Osteocyte (in vitro differentiated cells): ENCODE results near the gene RCOR1. TPM values are rescaled to one million over a fixed set of nuclear protein-coding genes. Genes with fewer than 3 reads are reported as not detected.

Source experiments
- DNase-seq: peaks from one replicate; pipeline ENCODE4 v3.0.0; 2021; ENCODE audit warnings: mixed read lengths; ENCODE audit not compliant: unreplicated experiment; ENCODE audit errors: extremely low spot score
- H3K27ac Mint-ChIP-seq: one replicate; pipeline ENCODE4 v1.8.0; 2021; ENCODE audit warnings: mild to moderate bottlenecking, mixed read lengths; ENCODE audit not compliant: unreplicated experiment
- H3K27me3 Mint-ChIP-seq: one replicate; pipeline ENCODE4 v1.8.0; 2021; ENCODE audit warnings: mixed read lengths; ENCODE audit not compliant: unreplicated experiment
- H3K36me3 Mint-ChIP-seq: one replicate; pipeline ENCODE4 v1.8.0; 2021; ENCODE audit warnings: mixed read lengths; ENCODE audit not compliant: unreplicated experiment
- H3K4me1 Mint-ChIP-seq: one replicate; pipeline ENCODE4 v1.8.0; 2021; ENCODE audit warnings: mixed read lengths; ENCODE audit not compliant: unreplicated experiment
- H3K4me3 Mint-ChIP-seq: one replicate; pipeline ENCODE4 v1.8.0; 2021; ENCODE audit warnings: mild to moderate bottlenecking, moderate library complexity, mixed read lengths; ENCODE audit not compliant: unreplicated experiment
- H3K9me3 Mint-ChIP-seq: one replicate; pipeline ENCODE4 v1.8.0; 2021; ENCODE audit warnings: mixed read lengths; ENCODE audit not compliant: unreplicated experiment
- CTCF ChIP-seq: fragments of 200-600 bp; sonication (generic); IDR thresholded peaks from 2 replicates; pipeline ENCODE4 v1.5.0; 2021; ENCODE audit warnings: antibody characterized with exemption, mild to moderate bottlenecking, moderate library complexity
- long read RNA-seq: library from polyadenylated mRNA; unstranded; transcript quantifications from one replicate; pipeline ENCODE4 v2.0.0, GENCODE V29; 2021
- total RNA-seq: library from RNA; stranded (reverse); gene quantifications from 2 replicates; pipeline ENCODE4 v1.2.1, GENCODE V29; 2021

The RCOR1 gene
- total RNA-seq = 23.6 and 27.4 TPM in 2 replicates
- long read RNA-seq, full-length matches to known transcripts = 1 of 13 reads
- long read RNA-seq, partial matches to known transcripts = 1 of 13 reads
- long read RNA-seq, other reads (novel, unspliced or antisense) = 11 of 13 reads

DNA sequence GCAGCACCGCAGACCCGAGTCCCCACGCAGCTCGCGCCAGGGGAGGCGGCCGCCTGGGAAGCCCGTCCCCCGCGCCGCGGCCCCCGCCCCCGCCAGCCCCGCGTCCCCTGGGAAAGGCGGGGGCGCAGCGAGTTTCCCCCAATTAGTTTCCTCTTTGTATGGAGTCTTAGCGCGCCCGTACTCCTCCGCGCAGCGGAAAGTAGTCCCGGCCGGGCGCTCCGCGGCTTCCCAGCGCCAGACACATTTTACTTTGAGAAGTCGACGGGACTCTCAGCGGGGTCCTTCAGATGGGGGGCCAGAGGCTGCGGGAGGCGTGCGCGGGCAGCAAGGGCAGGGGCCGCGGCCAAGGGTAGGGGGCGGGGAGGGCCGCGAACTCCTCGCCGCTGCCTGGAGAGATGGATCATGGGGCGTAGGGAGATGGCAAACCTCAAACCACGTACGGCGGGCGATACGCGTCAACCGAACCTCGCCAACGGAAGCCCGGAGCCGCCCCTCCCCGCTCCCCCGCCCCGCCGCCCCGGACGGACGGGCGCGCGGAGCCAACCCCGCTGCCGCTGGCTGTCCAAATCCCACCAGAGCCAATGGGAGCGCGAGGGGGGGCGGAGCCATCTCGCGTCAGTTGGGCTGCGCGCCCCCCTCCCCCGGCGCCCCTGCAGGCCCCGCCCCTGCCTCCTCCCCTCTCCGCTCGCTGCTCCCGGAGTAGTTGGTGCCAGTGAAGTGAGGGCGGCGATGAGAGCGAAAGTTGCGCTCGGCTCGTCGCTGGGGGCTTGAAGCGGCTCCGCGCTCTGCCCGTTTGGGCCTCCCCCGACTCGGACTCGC is at the start of gene RCOR1:
TSS of gene RCOR1 (plus strand) at position 706 of the 819 bp plus-strand sequence. CDS start 238 bp downstream, outside the sequence.
- H3K27ac Mint-ChIP-seq = peak within 1 kb of the TSS; percentile 97
- no peaks in the 10 kb centered on the region for H3K27me3 Mint-ChIP-seq
- no peak for TF ChIP-seq CTCF
- H3K9me3 Mint-ChIP-seq = no peaks in the 10 kb centered on the region
- no peaks in the 10 kb centered on the region for H3K36me3 Mint-ChIP-seq
- DNase-seq = peak; percentile 99
- H3K4me3 Mint-ChIP-seq = peak within 1 kb of the TSS; percentile 93
- peaks cover 39% of the 10 kb centered on the region for H3K4me1 Mint-ChIP-seq

GRCh38 chr14:102544046-102544746 is 48.3 kb upstream of the RCOR1 start:
- Mint-ChIP-seq H3K4me1 (peaks cover 17% of the 10 kb centered on the region), H3K27me3 (peaks cover 14% of the 10 kb centered on the region), H3K9me3 (peaks cover 5% of the 10 kb centered on the region), H3K27ac (peak overlapping the region; percentile 54), H3K36me3 (no peaks in the 10 kb centered on the region), H3K4me3 (no peak overlapping the region)
- TF ChIP-seq CTCF = no peak
- no peak for DNase-seq

- TF ChIP-seq CTCF = no peak
- no peak for DNase-seq
- Mint-ChIP-seq H3K4me3 (no peak overlapping the region), H3K9me3 (peaks cover 5% of the 10 kb centered on the region), H3K27me3 (peaks cover 14% of the 10 kb centered on the region), H3K36me3 (no peaks in the 10 kb centered on the region), H3K27ac (no peak overlapping the region), H3K4me1 (peaks cover 17% of the 10 kb centered on the region)
Observed at GRCh38 chr14:102544747-102545460, 47.5 kb upstream of the RCOR1 start.

DNA sequence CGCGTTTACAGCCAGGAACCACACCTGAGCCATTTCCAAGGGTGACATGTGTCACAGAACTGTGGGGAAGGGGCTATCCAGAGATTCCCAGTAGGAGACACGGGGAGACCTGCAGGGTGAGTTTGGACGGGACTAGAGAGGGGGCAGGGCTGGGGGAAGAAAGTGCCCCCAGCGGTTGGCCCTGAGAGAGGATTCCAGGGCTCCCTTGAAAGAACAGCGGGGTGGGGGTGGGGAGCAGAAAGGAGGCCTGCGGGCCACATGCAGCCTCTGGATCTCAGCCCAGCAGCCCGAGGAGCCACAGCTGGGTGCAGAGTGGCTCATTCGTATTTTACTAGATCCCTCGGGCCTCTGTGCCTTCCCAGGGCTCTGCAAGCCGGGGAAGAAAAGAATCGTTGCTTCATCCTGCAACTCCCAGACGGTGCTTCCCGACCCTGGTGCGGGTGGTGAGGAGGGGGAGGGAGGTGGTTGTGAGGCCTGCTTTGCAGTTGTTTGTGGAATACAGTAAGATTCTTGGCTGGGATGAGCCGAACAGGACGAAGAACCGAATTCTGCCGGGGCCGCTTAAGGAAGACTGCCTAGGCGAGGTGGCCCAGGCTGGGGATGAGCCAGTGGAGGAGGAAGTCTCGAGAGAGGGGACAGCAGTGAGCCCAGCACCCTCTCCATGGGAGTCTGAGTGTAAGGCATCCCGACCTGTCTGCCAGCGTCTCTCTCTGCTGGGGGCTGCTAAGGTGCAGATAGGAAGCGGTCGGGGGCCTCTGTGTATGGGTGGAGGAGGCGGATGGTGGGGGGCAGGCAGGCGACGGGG is 46.8 kb upstream of the RCOR1 start:
- Mint-ChIP-seq H3K27ac (no peak overlapping the region), H3K4me3 (no peak overlapping the region), H3K27me3 (peaks cover 17% of the 10 kb centered on the region), H3K4me1 (peaks cover 17% of the 10 kb centered on the region), H3K9me3 (peaks cover 5% of the 10 kb centered on the region), H3K36me3 (no peaks in the 10 kb centered on the region)
- DNase-seq = no peak
- no peak for TF ChIP-seq CTCF
